OCI-LY3 (cell line): Measurements from ENCODE around the gene SH2D3A.

Source experiments
- H2AFZ ChIP-seq: fragments of 200-600, 300-600 bp; shearing (Covaris generic); 2 replicates; pipeline ENCODE4 v1.6.0; 2014; ENCODE audit warnings: antibody characterized with exemption, low read depth, low read length
- H3K27ac ChIP-seq: fragments of 200-600, 300-600 bp; sonication (generic); 2 replicates; pipeline ENCODE4 v1.5.1; 2014; ENCODE audit warnings: mild to moderate bottlenecking, low read length, moderate library complexity, mixed read lengths
- H3K27me3 ChIP-seq: fragments of 200-600, 300-600 bp; sonication (generic); 2 replicates; pipeline ENCODE4 v1.6.1; 2014; ENCODE audit warnings: low read depth, low read length, mixed read lengths
- H3K36me3 ChIP-seq: fragments of 200-600, 300-600 bp; sonication (generic); replicated peaks from 2 replicates; pipeline ENCODE3; 2014; ENCODE audit warnings: low read depth, low read length, mixed read lengths
- H3K4me1 ChIP-seq: fragments of 300-600, 200-600 bp; sonication (generic); 2 replicates; pipeline ENCODE4 v1.6.1; 2014; ENCODE audit warnings: low read length, mixed read lengths
- H3K4me2 ChIP-seq: fragments of 200-600, 300-600 bp; sonication (generic); 2 replicates; pipeline ENCODE4 v1.6.1; 2014; ENCODE audit warnings: low read length, mixed read lengths
- H3K4me3 ChIP-seq: fragments of 300-600, 200-600 bp; sonication (generic); 2 replicates; pipeline ENCODE4 v1.5.1; 2014; ENCODE audit warnings: antibody characterized with exemption, mild to moderate bottlenecking, low read length, moderate library complexity
- H3K79me2 ChIP-seq: fragments of 300-600, 200-600 bp; shearing (Covaris generic); 2 replicates; pipeline ENCODE4 v1.6.1; 2014; ENCODE audit warnings: mild to moderate bottlenecking, low read length, mixed read lengths
- H3K9ac ChIP-seq: fragments of 300-600, 200-600 bp; shearing (Covaris generic); 2 replicates; pipeline ENCODE4 v1.6.0; 2014; ENCODE audit warnings: mild to moderate bottlenecking, low read length, moderate library complexity
- H3K9me3 ChIP-seq: fragments of 200-600, 300-600 bp; shearing (Covaris generic); 2 replicates; pipeline ENCODE4 v1.6.1; 2014; ENCODE audit warnings: low read length, mixed read lengths; ENCODE audit not compliant: insufficient read depth
- H4K20me1 ChIP-seq: fragments of 200-600, 300-600 bp; sonication (generic); 2 replicates; pipeline ENCODE4 v1.6.1; 2016; ENCODE audit warnings: low read length, mixed read lengths; ENCODE audit not compliant: insufficient read depth
- CTCF ChIP-seq: fragments of 200-600, 300-600 bp; sonication (generic); IDR thresholded peaks from 2 replicates; pipeline ENCODE4 v1.5.1; 2014; ENCODE audit warnings: antibody characterized with exemption, low read length, low read depth
- EZH2phosphoT487 ChIP-seq: fragments of 200-600 bp; shearing (Covaris generic); IDR thresholded peaks from 2 replicates; pipeline ENCODE4 v1.6.1; 2018; ENCODE audit warnings: antibody characterized with exemption, mixed run types, low read depth

SH2D3A gene

DNA sequence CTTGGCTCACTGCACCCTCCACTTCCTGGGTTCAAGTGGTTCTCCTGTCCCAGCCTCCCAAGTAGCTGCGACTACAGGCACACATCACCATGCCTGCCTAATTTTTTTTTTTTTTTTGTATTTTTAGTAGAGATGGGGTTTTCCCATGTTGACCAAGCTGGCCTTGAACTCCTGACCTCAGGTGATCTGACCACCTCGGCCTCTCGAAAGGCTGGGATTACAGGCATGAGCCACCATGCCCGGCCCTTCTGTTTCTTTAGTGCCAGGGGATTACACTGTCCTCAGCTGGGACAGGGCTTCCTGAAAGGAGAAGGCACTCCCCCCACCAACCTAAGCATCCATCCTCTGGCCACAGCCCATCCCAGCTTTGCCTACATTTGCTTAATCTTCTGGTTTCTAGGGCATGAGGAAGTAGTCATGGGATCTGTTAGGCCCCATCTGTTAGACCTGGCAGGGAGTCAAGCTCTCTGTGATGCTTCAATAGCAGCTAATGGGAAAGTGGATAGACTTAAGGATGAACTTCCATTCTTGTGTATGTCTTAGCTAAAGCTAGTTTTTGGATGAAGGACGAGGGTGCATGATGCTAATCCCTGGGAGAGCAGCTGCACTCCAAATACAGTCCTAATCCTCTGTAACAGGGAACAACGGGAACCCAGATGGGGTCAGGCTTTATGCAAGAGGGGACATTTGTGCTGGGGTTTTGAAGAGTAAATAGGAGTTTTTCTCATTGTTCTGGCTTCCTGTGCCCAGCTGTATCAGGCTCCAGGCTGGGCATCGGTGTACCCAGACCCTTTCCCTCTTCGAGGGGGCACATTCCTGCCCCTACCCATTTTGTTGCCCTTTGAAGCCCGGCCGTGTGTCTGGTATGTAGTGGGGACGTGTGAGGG, 7.8 kb upstream of the SH2D3A start:
- Histone ChIP-seq H3K4me2 (peak overlapping the region; percentile 55), H3K4me1 (peaks cover 24% of the 10 kb centered on the region), H4K20me1 (peaks cover 58% of the 10 kb centered on the region), H3K79me2 (peaks cover 71% of the 10 kb centered on the region), H3K9ac (no peak overlapping the region), H2AFZ (no peak overlapping the region), H3K4me3 (peak overlapping the region; percentile 16), H3K36me3 (peaks cover 26% of the 10 kb centered on the region), H3K9me3 (no peaks in the 10 kb centered on the region), H3K27ac (no peak overlapping the region), H3K27me3 (no peaks in the 10 kb centered on the region)
- TF ChIP-seq EZH2phosphoT487 = no peak
- TF ChIP-seq CTCF = no peak

- peak overlapping the region; percentile 87 for H3K27ac ChIP-seq
- peaks cover 44% of the 10 kb centered on the region for H4K20me1 ChIP-seq
- H3K36me3 ChIP-seq = peaks cover 26% of the 10 kb centered on the region
- peaks cover 31% of the 10 kb centered on the region for H3K4me1 ChIP-seq
- H3K9me3 ChIP-seq = no peaks in the 10 kb centered on the region
- TF ChIP-seq EZH2phosphoT487 (no peak), CTCF (no peak)
- peak overlapping the region; percentile 99 for H3K9ac ChIP-seq
- no peak overlapping the region; the same call in 1 of the 2 replicates for H2AFZ ChIP-seq
- peaks cover 57% of the 10 kb centered on the region for H3K79me2 ChIP-seq
- H3K4me2 ChIP-seq = peak overlapping the region; percentile 82
- peak overlapping the region; percentile 88 for H3K4me3 ChIP-seq
- H3K27me3 ChIP-seq = no peaks in the 10 kb centered on the region
Measured at GRCh38 chr19:6773323-6773931, 6.2 kb upstream of the SH2D3A start.

DNA sequence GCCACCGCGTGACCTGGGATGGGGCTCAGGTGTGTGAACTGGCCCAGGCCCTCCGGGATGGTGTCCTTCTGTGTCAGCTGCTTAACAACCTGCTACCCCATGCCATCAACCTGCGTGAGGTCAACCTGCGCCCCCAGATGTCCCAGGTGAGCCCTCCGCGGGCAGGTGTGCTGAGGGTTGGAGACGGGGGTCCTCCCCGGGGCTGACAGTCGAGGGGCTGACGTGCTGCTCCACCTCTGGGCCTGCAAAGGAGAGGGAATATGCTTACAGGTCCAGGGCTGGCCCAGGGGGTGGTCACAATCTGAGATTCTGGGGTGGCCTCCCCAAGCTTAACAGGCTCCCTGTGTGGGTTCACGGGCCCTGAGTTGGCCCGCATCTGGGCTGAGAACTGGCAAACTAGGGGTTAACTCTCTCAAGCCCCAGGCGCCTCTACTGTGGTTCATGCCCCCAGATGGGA, 5.7 kb upstream of the SH2D3A start:
- no peak overlapping the region; the same call in 1 of the 2 replicates for H2AFZ ChIP-seq
- peak overlapping the region; percentile 87 for H3K27ac ChIP-seq
- peaks cover 39% of the 10 kb centered on the region for H4K20me1 ChIP-seq
- H3K9me3 ChIP-seq = no peaks in the 10 kb centered on the region
- H3K27me3 ChIP-seq = no peaks in the 10 kb centered on the region
- peaks cover 21% of the 10 kb centered on the region for H3K36me3 ChIP-seq
- H3K79me2 ChIP-seq = peaks cover 52% of the 10 kb centered on the region
- H3K4me2 ChIP-seq = peak overlapping the region; percentile 82
- TF ChIP-seq CTCF = no peak
- TF ChIP-seq EZH2phosphoT487 = no peak
- H3K9ac ChIP-seq = peak overlapping the region; percentile 99
- peak overlapping the region; percentile 88 for H3K4me3 ChIP-seq
- peaks cover 32% of the 10 kb centered on the region for H3K4me1 ChIP-seq
